C4-2B (cell line): ENCODE results near the gene RBMS3.

Source experiments
- H3K27ac ChIP-seq: fragments of 450-650 bp; 2 replicates; pipeline ENCODE4 v1.5.1; 2017
- CTCF ChIP-seq: fragments of 450-650 bp; conservative IDR thresholded peaks from 2 replicates; pipeline ENCODE4 v1.5.1; 2017; ENCODE audit warnings: mild to moderate bottlenecking
- ZFX ChIP-seq: fragments of 450-650 bp; IDR thresholded peaks from 2 replicates; pipeline ENCODE4 v1.6.1; 2017

RBMS3 gene

GRCh38 chr3:29590012-29590411, 309.1 kb downstream of the RBMS3 start:
- no peak overlapping the region for H3K27ac ChIP-seq
- TF ChIP-seq ZFX, result no peak
- TF ChIP-seq CTCF, result no peak

- H3K27ac ChIP-seq, result no peak overlapping the region
- TF ChIP-seq ZFX (no peak), CTCF (no peak)
These were observed 309.6 kb downstream of the RBMS3 start for GRCh38 chr3:29590461-29590860.

GRCh38 chr3:29591579-29591978, 310.7 kb downstream of the RBMS3 start:
- TF ChIP-seq CTCF (no peak), ZFX (no peak)
- no peak overlapping the region for H3K27ac ChIP-seq

- TF ChIP-seq CTCF (no peak), ZFX (no peak)
- H3K27ac ChIP-seq, result no peak overlapping the region
These were observed 312.9 kb downstream of the RBMS3 start for GRCh38 chr3:29593802-29594201.

GRCh38 chr3:29594261-29594660, 313.4 kb downstream of the RBMS3 start:
- TF ChIP-seq CTCF, result no peak
- no peak for TF ChIP-seq ZFX
- no peak overlapping the region for H3K27ac ChIP-seq

GRCh38 chr3:29597376-29598008, 316.6 kb downstream of the RBMS3 start:
- H3K27ac ChIP-seq, result no peak overlapping the region
- TF ChIP-seq CTCF (no peak), ZFX (no peak)

- H3K27ac ChIP-seq, result no peak overlapping the region
- TF ChIP-seq ZFX, result no peak
- TF ChIP-seq CTCF, result no peak
These were observed 321.2 kb downstream of the RBMS3 start for GRCh38 chr3:29601861-29602585.
